Endothelial cell of umbilical vein (primary cell): ENCODE results near the gene UHRF1. TPM values are rescaled to one million over a fixed set of nuclear protein-coding genes. Genes with fewer than 3 reads are reported as not detected.
A peak's percentile ranks its signal among the peaks of the same experiment; 100 is the strongest.

Source experiments
- BruUV-seq: library from RNA; stranded (reverse); fragments of 400-500 nt; replicated peaks from 2 replicates; lab custom pipeline; 2021; lab: Mats Ljungman, UMichigan
- CTCF ChIA-PET: fragments of 300-600, 350-600 bp; sonication (Branson Sonifier 250); formaldehyde crosslinking; loops from one replicate; lab custom pipeline; 2021; ENCODE audit warnings: antibody characterized with exemption, inconsistent platforms; lab: Charles Lee
- POLR2A ChIA-PET: fragments of 300-600, 350-600 bp; sonication (Branson Sonifier 250); formaldehyde crosslinking; loops from one replicate; lab custom pipeline; 2021; ENCODE audit warnings: antibody characterized with exemption, inconsistent platforms; lab: Charles Lee
- DNase-seq: peaks from one replicate; pipeline ENCODE4 v3.0.0-alpha.2; 2011; ENCODE audit warnings: low read depth, low spot score
- FAIRE-seq: peaks from 2 replicates; lab custom pipeline; 2011; peaks lifted over from hg19 to GRCh38; lab: Jason Lieb, UNC
- H2AFZ ChIP-seq: 2 replicates; pipeline ENCODE4 v1.6.0; 2012; ENCODE audit warnings: low read depth, low read length, control low read depth, inconsistent platforms
- H3K27ac ChIP-seq: 2 replicates; pipeline ENCODE4 v1.5.1; 2011; ENCODE audit warnings: low read depth, mild to moderate bottlenecking, control low read depth, low read length, moderate library complexity; ENCODE audit not compliant: insufficient read depth
- H3K27me3 ChIP-seq, 2 experiments: 2 replicates each; pipeline versions ENCODE4 v1.6.0 to v1.6.1; 2011; ENCODE audit warnings: low read length in 2 of 2, mixed read lengths in 1 of 2; ENCODE audit not compliant: control insufficient read depth in 2 of 2, insufficient read depth in 2 of 2
- H3K36me3 ChIP-seq, 2 experiments: 2 replicates in 1 of 2; 3 replicates in 1 of 2; pipeline ENCODE4 v1.5.1; 2011; ENCODE audit warnings: low read length in 2 of 2, mild to moderate bottlenecking in 1 of 2, moderate library complexity in 1 of 2; ENCODE audit not compliant: control insufficient read depth in 2 of 2, insufficient read depth in 2 of 2; ENCODE audit errors: extremely low read depth in 1 of 2
- H3K4me1 ChIP-seq: 3 replicates; pipeline ENCODE4 v1.5.1; 2011; ENCODE audit warnings: mild to moderate bottlenecking, low read length; ENCODE audit not compliant: control insufficient read depth, insufficient read depth; ENCODE audit errors: extremely low read depth
- H3K4me2 ChIP-seq: 2 replicates; pipeline ENCODE4 v1.6.1; 2011; ENCODE audit warnings: low read length, control low read depth, mixed read lengths; ENCODE audit not compliant: insufficient read depth
- H3K4me3 ChIP-seq, 3 experiments: fragments of 200-600 bp in 1 of 3; sonication (generic), shearing (Covaris generic) in 1 of 3; replicated peaks in 1 of 3; 2 replicates each; pipeline ENCODE4 v1.5.1; 2011 to 2016; ENCODE audit warnings: control low read depth in 3 of 3, low read length in 3 of 3, mild to moderate bottlenecking in 2 of 3, inconsistent platforms in 1 of 3, low read depth in 1 of 3, moderate library complexity in 1 of 3; ENCODE audit not compliant: insufficient read depth in 1 of 3
- H3K79me2 ChIP-seq: 2 replicates; pipeline ENCODE4 v1.6.0; 2012; ENCODE audit warnings: low read length, inconsistent platforms; ENCODE audit not compliant: control insufficient read depth, insufficient read depth
- H3K9ac ChIP-seq: replicated peaks from 2 replicates; pipeline ENCODE3; 2011; ENCODE audit warnings: low read length, control low read depth; ENCODE audit not compliant: insufficient read depth; ENCODE audit errors: extremely low read depth
- H3K9me1 ChIP-seq: replicated peaks from 3 replicates; pipeline ENCODE4 v1.6.0; 2011; ENCODE audit warnings: mild to moderate bottlenecking, low read length; ENCODE audit not compliant: control insufficient read depth, insufficient read depth; ENCODE audit errors: extremely low read depth
- H3K9me3 ChIP-seq: replicated peaks from 2 replicates; pipeline ENCODE4 v1.5.1; 2012; ENCODE audit warnings: low read length, inconsistent platforms; ENCODE audit not compliant: control insufficient read depth, insufficient read depth
- H4K20me1 ChIP-seq: replicated peaks from 2 replicates; pipeline ENCODE3; 2011; ENCODE audit warnings: mild to moderate bottlenecking, low read length; ENCODE audit not compliant: control insufficient read depth, insufficient read depth; ENCODE audit errors: extremely low read depth
- EZH2 ChIP-seq: IDR thresholded peaks from 2 replicates; pipeline ENCODE4 v1.6.1; 2012; ENCODE audit warnings: borderline replicate concordance, low read depth, mild to moderate bottlenecking, moderate library complexity, low read length, inconsistent platforms; ENCODE audit not compliant: severe bottlenecking
- FOS ChIP-seq: IDR thresholded peaks from 2 replicates; pipeline ENCODE4 v1.6.1; 2011; ENCODE audit warnings: mild to moderate bottlenecking, low read length, moderate library complexity, borderline replicate concordance; ENCODE audit not compliant: insufficient read depth
- GATA2 ChIP-seq: IDR thresholded peaks from 2 replicates; pipeline ENCODE4 v1.7.0; 2011; ENCODE audit warnings: low read depth, mild to moderate bottlenecking, moderate library complexity, mixed read lengths, low read length; ENCODE audit not compliant: insufficient read length, insufficient read depth
- JUN ChIP-seq: IDR thresholded peaks from 2 replicates; pipeline ENCODE4 v1.6.1; 2011; ENCODE audit warnings: borderline replicate concordance, low read depth; ENCODE audit not compliant: insufficient read length, insufficient read depth
- MAX ChIP-seq: IDR thresholded peaks from 2 replicates; pipeline ENCODE4 v1.6.1; 2011; ENCODE audit not compliant: insufficient read depth, insufficient read length
- MYC ChIP-seq: IDR thresholded peaks from one replicate; pipeline ENCODE4 v1.6.1; 2011; ENCODE audit warnings: mild to moderate bottlenecking, low read depth, low read length
- POLR2A ChIP-seq: IDR thresholded peaks from 2 replicates; pipeline ENCODE4 v1.6.1; 2012; ENCODE audit warnings: low read depth, mild to moderate bottlenecking, control low read depth, low read length
- POLR2AphosphoS5 ChIP-seq: IDR thresholded peaks from 2 replicates; pipeline ENCODE4 v1.6.1; 2012; ENCODE audit warnings: low read depth, mild to moderate bottlenecking, control low read depth, low read length, moderate library complexity; ENCODE audit not compliant: insufficient read depth
- dilution Hi-C: fragments of 300-500 bp; cut with MboI; formaldehyde crosslinking; loops from one replicate; pipeline ENCODE4 v1.15.0; 2019; ENCODE audit warnings: low sequenced_read_pairs; ENCODE audit not compliant: extremely low pct_ligation_motif_present
- intact Hi-C: fragments of 100-400 bp; cut with micrococcal nuclease; formaldehyde crosslinking; loops from one replicate; pipeline ENCODE4 v1.10.0; 2022
- polyA plus RNA-seq, 4 experiments: library from polyadenylated mRNA; depleted of rRNA in 3 of 4; stranded (reverse) in 3 of 4; unstranded in 1 of 4; fragments of >200 nt; gene quantifications; 2 replicates each; pipeline versions ENCODE4 v1.2.1 to v1.2.3, GENCODE V29; 2011 to 2012; ENCODE audit warnings: missing spikeins in 1 of 4
- total RNA-seq: library from RNA; stranded (reverse); gene quantifications from 2 replicates; pipeline ENCODE4 v1.2.3, GENCODE V29; 2021
- TF ChIP-seq, protein P1 (sequence below), 2 donors: IDR thresholded peaks; 1 replicate in 1 of 2; 2 replicates in 1 of 2; pipeline ENCODE4 v1.5.1; 2011; ENCODE audit warnings: low read length in 2 of 2, mild to moderate bottlenecking in 2 of 2, moderate library complexity in 2 of 2, control low read depth in 1 of 2, inconsistent platforms in 1 of 2, low read depth in 1 of 2; ENCODE audit not compliant: insufficient read depth in 1 of 2; ENCODE audit errors: extremely low read depth in 1 of 2

The UHRF1 gene
- total and polyA plus RNA-seq, 2 donors (not counting 3 experiments of a cell fraction or from before 2014, with no cell fraction given) = 13.3 to 76.8 TPM

DNA sequence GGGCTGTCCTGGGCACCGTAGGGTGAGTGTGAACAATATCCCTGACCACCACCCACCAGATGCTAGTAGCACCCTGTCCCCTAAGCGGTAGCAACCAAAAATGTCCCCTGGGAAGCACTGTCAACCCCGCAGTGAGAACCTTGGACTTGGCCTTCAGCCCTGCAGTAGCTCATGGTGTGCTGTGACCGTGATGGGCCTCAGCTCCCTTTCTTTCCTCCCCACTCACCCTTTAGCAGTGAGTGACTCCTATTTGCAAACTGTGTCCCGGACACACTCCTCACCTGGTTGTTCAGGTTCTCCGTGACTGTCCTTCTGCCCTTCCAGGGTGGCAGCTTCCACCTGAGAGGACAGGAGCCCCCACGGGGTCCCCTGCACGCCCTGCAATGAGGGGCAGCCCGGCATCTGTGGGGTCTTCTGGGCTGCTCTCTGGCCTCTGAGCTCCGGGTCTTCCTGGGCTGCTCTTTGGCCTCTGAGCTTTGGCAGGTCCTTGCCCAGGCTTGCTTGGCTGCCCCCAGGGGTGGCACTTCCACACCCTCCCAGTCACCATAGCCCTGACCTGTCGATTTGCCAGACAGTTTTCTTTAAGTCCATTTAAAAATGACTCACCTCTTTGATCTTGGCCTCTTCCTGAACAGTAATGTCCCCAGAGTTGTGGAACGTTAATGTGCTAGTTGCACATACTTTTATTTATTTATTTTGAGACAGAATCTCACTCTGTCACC is 63.4 kb downstream of the UHRF1 start:
- POLR2A ChIA-PET = no interaction called here
- no peaks in the 10 kb centered on the region for H3K9me1 ChIP-seq
- H3K36me3 ChIP-seq = peaks cover 0 to 2% of the 10 kb centered on the region in 2 experiments
- H4K20me1 ChIP-seq = no peaks in the 10 kb centered on the region
- H3K4me2 ChIP-seq = no peak overlapping the region
- dilution Hi-C loops = no loop called here
- H3K4me1 ChIP-seq = peaks cover 23% of the 10 kb centered on the region
- H3K27me3 ChIP-seq = no peaks in the 10 kb centered on the region
- H3K9me3 ChIP-seq = no peaks in the 10 kb centered on the region
- intact Hi-C loops = no loop called here
- CTCF ChIA-PET = interaction anchor here (1.0 to 2.2 kb wide), 7 partner anchors 21 to 100 kb away, joined by 3 to 8 read pairs (median 4); no protein-coding TSS in a partner anchor
- peaks cover 49% of the 10 kb centered on the region for H3K79me2 ChIP-seq
- no peak overlapping the region for H3K27ac ChIP-seq
- FAIRE-seq = peak; percentile 80
- no peak overlapping the region for H3K4me3 ChIP-seq
- H2AFZ ChIP-seq = no peak overlapping the region
- TF ChIP-seq POLR2A = no peak
- TF ChIP-seq POLR2AphosphoS5 = no peak
- no peak for TF ChIP-seq MAX
- TF ChIP-seq MYC = no peak
- no peak for TF ChIP-seq GATA2
- peak; percentile 28 for TF ChIP-seq FOS
- TF ChIP-seq, protein P1, sequence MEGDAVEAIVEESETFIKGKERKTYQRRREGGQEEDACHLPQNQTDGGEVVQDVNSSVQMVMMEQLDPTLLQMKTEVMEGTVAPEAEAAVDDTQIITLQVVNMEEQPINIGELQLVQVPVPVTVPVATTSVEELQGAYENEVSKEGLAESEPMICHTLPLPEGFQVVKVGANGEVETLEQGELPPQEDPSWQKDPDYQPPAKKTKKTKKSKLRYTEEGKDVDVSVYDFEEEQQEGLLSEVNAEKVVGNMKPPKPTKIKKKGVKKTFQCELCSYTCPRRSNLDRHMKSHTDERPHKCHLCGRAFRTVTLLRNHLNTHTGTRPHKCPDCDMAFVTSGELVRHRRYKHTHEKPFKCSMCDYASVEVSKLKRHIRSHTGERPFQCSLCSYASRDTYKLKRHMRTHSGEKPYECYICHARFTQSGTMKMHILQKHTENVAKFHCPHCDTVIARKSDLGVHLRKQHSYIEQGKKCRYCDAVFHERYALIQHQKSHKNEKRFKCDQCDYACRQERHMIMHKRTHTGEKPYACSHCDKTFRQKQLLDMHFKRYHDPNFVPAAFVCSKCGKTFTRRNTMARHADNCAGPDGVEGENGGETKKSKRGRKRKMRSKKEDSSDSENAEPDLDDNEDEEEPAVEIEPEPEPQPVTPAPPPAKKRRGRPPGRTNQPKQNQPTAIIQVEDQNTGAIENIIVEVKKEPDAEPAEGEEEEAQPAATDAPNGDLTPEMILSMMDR (IDR thresholded peaks at IDR 0.05; ENCODE audit: extremely low read depth in 1 of 2, insufficient read depth in 1 of 2, low read depth in 1 of 2, low read length in 2 of 2) = no peak
- no peak for TF ChIP-seq EZH2
- peak; percentile 30 for TF ChIP-seq JUN
- no TSS peak for BruUV-seq
- peak; percentile 17 for DNase-seq
- H3K9ac ChIP-seq = no peak overlapping the region
